ENCODE data around the gene DLGAP1. TPM values are rescaled to one million over a fixed set of nuclear protein-coding genes. Genes with fewer than 3 reads are reported as not detected.

Gene DLGAP1
- total and polyA plus RNA-seq, 2 of the 13 experiments (the other 11 are each of a cell fraction or from before 2014, with no cell fraction given), result 0.01 TPM; not detected in 1

- 0 out of 2 replicates have a peak, but pooled peaks have one; percentile 10 for TF ChIP-seq PHF20 (CRISPR knock-in tag; IDR thresholded peaks at IDR 0.05)
- TF ChIP-seq, protein P1, sequence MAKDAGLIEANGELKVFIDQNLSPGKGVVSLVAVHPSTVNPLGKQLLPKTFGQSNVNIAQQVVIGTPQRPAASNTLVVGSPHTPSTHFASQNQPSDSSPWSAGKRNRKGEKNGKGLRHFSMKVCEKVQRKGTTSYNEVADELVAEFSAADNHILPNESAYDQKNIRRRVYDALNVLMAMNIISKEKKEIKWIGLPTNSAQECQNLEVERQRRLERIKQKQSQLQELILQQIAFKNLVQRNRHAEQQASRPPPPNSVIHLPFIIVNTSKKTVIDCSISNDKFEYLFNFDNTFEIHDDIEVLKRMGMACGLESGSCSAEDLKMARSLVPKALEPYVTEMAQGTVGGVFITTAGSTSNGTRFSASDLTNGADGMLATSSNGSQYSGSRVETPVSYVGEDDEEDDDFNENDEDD (CRISPR knock-in tag; IDR thresholded peaks at IDR 0.05; ENCODE audit: borderline replicate concordance), result 0 out of 2 replicates have a peak, but pooled peaks have one; percentile 4
- 0 out of 2 replicates have a peak, but pooled peaks have one; percentile 7 for TF ChIP-seq MXD1 (CRISPR knock-in tag; IDR thresholded peaks at IDR 0.05)
- no peak; the same call in 1 of the 2 replicates for TF ChIP-seq ZNF441 (CRISPR knock-in tag; IDR thresholded peaks at IDR 0.05; ENCODE audit: borderline replicate concordance)
- TF ChIP-seq SRSF1 (optimal IDR thresholded peaks at IDR 0.05; ENCODE audit: low read depth, low read length), result no peak
- 0 out of 2 replicates have a peak, but pooled peaks have one; percentile 17 for TF ChIP-seq ZNF205 (CRISPR knock-in tag; IDR thresholded peaks at IDR 0.05)
- peak; percentile 15; the same call in 1 of the 2 replicates for TF ChIP-seq ZNF746 (CRISPR knock-in tag; IDR thresholded peaks at IDR 0.05)
- 0 out of 2 replicates have a peak, but pooled peaks have one; percentile 3 for TF ChIP-seq CHD2 (IDR thresholded peaks at IDR 0.05; ENCODE audit: low read depth, low read length)
- TF ChIP-seq ZBTB2 (CRISPR knock-in tag; IDR thresholded peaks at IDR 0.05; ENCODE audit: low read depth), result peak; percentile 34; the same call in 1 of the 2 replicates
- peak; percentile 45 for TF ChIP-seq SKIL (CRISPR knock-in tag; IDR thresholded peaks at IDR 0.05; ENCODE audit: borderline replicate concordance)
- 0 out of 2 replicates have a peak, but pooled peaks have one; percentile 13 for TF ChIP-seq ZSCAN21 (CRISPR knock-in tag; IDR thresholded peaks at IDR 0.05; ENCODE audit: borderline replicate concordance)
- no peak for TF ChIP-seq ZNF564 (CRISPR knock-in tag; IDR thresholded peaks at IDR 0.05)
- TF ChIP-seq ZNF512B (CRISPR knock-in tag; IDR thresholded peaks at IDR 0.05; ENCODE audit: borderline replicate concordance), result 0 out of 2 replicates have a peak, but pooled peaks have one; percentile 8
- TF ChIP-seq, protein P2, sequence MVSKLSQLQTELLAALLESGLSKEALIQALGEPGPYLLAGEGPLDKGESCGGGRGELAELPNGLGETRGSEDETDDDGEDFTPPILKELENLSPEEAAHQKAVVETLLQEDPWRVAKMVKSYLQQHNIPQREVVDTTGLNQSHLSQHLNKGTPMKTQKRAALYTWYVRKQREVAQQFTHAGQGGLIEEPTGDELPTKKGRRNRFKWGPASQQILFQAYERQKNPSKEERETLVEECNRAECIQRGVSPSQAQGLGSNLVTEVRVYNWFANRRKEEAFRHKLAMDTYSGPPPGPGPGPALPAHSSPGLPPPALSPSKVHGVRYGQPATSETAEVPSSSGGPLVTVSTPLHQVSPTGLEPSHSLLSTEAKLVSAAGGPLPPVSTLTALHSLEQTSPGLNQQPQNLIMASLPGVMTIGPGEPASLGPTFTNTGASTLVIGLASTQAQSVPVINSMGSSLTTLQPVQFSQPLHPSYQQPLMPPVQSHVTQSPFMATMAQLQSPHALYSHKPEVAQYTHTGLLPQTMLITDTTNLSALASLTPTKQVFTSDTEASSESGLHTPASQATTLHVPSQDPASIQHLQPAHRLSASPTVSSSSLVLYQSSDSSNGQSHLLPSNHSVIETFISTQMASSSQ (IDR thresholded peaks at IDR 0.05; ENCODE audit: low read depth), result no peak
- TF ChIP-seq, protein P2 (CRISPR knock-in tag; IDR thresholded peaks at IDR 0.05; ENCODE audit: borderline replicate concordance), result 0 out of 2 replicates have a peak, but pooled peaks have one; percentile 1
- no peak for TF ChIP-seq MTA1 (CRISPR knock-in tag; IDR thresholded peaks at IDR 0.05; ENCODE audit: borderline replicate concordance)
Observed at GRCh38 chr18:3449512-3450011, 1005.5 kb downstream of the DLGAP1 start (continued).

All from HepG2 (cell line).